ENCODE measurements around the gene DHRS2. TPM values are rescaled to one million over a fixed set of nuclear protein-coding genes. Genes with fewer than 3 reads are reported as not detected.
"Not testable (repeated sequence)": the region's sequence is repeated elsewhere in the genome, so short reads cannot be mapped to it uniquely, and the experiment has no call there.

Gene DHRS2
- polyA plus RNA-seq, 1 experiment = 0.09 TPM

- Histone ChIP-seq H3K27me3 (ENCODE audit: control insufficient read depth, insufficient read depth, low read length) (no peaks in the 10 kb centered on the region), H3K4me3 (ENCODE audit: low read depth, low read length) (no peak overlapping the region), H3K9me3 (ENCODE audit: control insufficient read depth, insufficient read depth, low read length) (no peaks in the 10 kb centered on the region), H3K27ac (ENCODE audit: low read depth, low read length) (no peak overlapping the region)
- ChIA-PET POLR2A (no interaction called here), CTCF (interaction anchor here (2.0 kb wide), 1 partner anchor 10 kb away, joined by 8 read pairs; no protein-coding TSS in a partner anchor)
- DNase-seq (ENCODE audit: low read depth, low spot score) = no peak
- TF ChIP-seq CTCF (IDR thresholded peaks at IDR 0.05; ENCODE audit: low read depth, low read length) = no peak
These were observed 39.7 kb downstream of the DHRS2 start for GRCh38 chr14:23675906-23676305.

GRCh38 chr14:23681337-23681736 lies 45.2 kb downstream of the DHRS2 start:
- DNase-seq (ENCODE audit: low read depth, low spot score) = no peak
- no peak overlapping the region for H3K27ac ChIP-seq (ENCODE audit: low read depth, low read length)
- H3K4me3 ChIP-seq (ENCODE audit: low read depth, low read length) = no peak overlapping the region
- CTCF ChIA-PET = interaction anchor here (1.2 kb wide), 1 partner anchor 50 kb away, joined by 3 read pairs; no protein-coding TSS in a partner anchor
- no peaks in the 10 kb centered on the region for H3K27me3 ChIP-seq (ENCODE audit: control insufficient read depth, insufficient read depth, low read length)
- POLR2A ChIA-PET = no interaction called here
- no peak for TF ChIP-seq CTCF (IDR thresholded peaks at IDR 0.05; ENCODE audit: low read depth, low read length)
- H3K9me3 ChIP-seq (ENCODE audit: control insufficient read depth, insufficient read depth, low read length) = no peaks in the 10 kb centered on the region

GRCh38 chr14:23689709-23690514 lies 53.7 kb downstream of the DHRS2 start:
- H3K9me3 ChIP-seq (ENCODE audit: control insufficient read depth, insufficient read depth, low read length); POLR2A ChIA-PET; H3K27ac ChIP-seq (ENCODE audit: low read depth, low read length); DNase-seq (ENCODE audit: low read depth, low spot score); H3K27me3 ChIP-seq (ENCODE audit: control insufficient read depth, insufficient read depth, low read length); H3K4me3 ChIP-seq (ENCODE audit: low read depth, low read length): not testable (repeated sequence)
- CTCF ChIA-PET = interaction anchor here (0.7 kb wide), 1 partner anchor 24 kb away, joined by 3 read pairs; no protein-coding TSS in a partner anchor

GRCh38 chr14:23692416-23692815 lies 56.3 kb downstream of the DHRS2 start:
- H3K9me3 ChIP-seq (ENCODE audit: control insufficient read depth, insufficient read depth, low read length) = no peaks in the 10 kb centered on the region
- CTCF ChIA-PET = no interaction called here
- POLR2A ChIA-PET = no interaction called here

GRCh38 chr14:23693252-23693775 lies 57.1 kb downstream of the DHRS2 start:
- POLR2A ChIA-PET = no interaction called here
- H3K4me3 ChIP-seq (ENCODE audit: low read depth, low read length) = no peak overlapping the region
- no peak for TF ChIP-seq CTCF (IDR thresholded peaks at IDR 0.05; ENCODE audit: low read depth, low read length)
- H3K9me3 ChIP-seq (ENCODE audit: control insufficient read depth, insufficient read depth, low read length) = no peaks in the 10 kb centered on the region
- CTCF ChIA-PET = interaction anchor here (1.3 kb wide), 1 partner anchor 62 kb away, joined by 4 read pairs; no protein-coding TSS in a partner anchor
- H3K27me3 ChIP-seq (ENCODE audit: control insufficient read depth, insufficient read depth, low read length) = peaks cover 17% of the 10 kb centered on the region
- H3K27ac ChIP-seq (ENCODE audit: low read depth, low read length) = no peak overlapping the region
- DNase-seq (ENCODE audit: low read depth, low spot score) = no peak

More at GRCh38 chr14:23692416-23692815, 56.3 kb downstream of the DHRS2 start:
- TF ChIP-seq CTCF (IDR thresholded peaks at IDR 0.05; ENCODE audit: low read depth, low read length) = no peak
- H3K27ac ChIP-seq (ENCODE audit: low read depth, low read length) = no peak overlapping the region
- DNase-seq (ENCODE audit: low read depth, low spot score) = no peak
- H3K27me3 ChIP-seq (ENCODE audit: control insufficient read depth, insufficient read depth, low read length) = peaks cover 17% of the 10 kb centered on the region
- no peak overlapping the region for H3K4me3 ChIP-seq (ENCODE audit: low read depth, low read length)
